ENCODE results near the gene CGNL1.

CGNL1 gene

DNA sequence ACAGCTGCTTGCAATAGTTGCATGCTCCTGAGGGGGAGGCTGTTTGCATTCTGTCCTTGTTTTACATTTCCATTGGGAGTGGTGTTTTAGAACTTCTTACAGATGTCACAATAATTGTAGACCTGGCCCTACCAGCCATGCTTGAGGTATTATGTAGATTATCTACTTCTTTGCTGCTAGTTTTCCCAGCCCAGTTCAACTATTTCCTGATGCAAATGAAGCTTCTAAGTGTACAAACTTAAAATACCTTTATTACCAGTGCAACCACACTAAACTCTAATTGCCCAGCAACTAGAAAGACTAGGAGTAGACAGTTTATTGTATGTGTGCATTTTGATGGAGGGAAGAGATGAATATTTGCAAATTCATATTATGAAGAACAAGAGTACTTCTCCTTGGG lies 110.5 kb downstream of the CGNL1 start:
- no peaks in the 10 kb centered on the region for H3K9me3 ChIP-seq
- no peaks in the 10 kb centered on the region for H3K36me3 ChIP-seq
- H3K27me3 ChIP-seq = no peaks in the 10 kb centered on the region; the same call in none of the 2 replicates
- no peak for DNase-seq
- TF ChIP-seq, protein P1, sequence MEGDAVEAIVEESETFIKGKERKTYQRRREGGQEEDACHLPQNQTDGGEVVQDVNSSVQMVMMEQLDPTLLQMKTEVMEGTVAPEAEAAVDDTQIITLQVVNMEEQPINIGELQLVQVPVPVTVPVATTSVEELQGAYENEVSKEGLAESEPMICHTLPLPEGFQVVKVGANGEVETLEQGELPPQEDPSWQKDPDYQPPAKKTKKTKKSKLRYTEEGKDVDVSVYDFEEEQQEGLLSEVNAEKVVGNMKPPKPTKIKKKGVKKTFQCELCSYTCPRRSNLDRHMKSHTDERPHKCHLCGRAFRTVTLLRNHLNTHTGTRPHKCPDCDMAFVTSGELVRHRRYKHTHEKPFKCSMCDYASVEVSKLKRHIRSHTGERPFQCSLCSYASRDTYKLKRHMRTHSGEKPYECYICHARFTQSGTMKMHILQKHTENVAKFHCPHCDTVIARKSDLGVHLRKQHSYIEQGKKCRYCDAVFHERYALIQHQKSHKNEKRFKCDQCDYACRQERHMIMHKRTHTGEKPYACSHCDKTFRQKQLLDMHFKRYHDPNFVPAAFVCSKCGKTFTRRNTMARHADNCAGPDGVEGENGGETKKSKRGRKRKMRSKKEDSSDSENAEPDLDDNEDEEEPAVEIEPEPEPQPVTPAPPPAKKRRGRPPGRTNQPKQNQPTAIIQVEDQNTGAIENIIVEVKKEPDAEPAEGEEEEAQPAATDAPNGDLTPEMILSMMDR (IDR thresholded peaks at IDR 0.05; ENCODE audit: low read depth, low read length) = no peak
- no peak overlapping the region for H3K4me3 ChIP-seq (ENCODE audit: low read depth, low read length)
- H3K4me1 ChIP-seq = no peaks in the 10 kb centered on the region

DNA sequence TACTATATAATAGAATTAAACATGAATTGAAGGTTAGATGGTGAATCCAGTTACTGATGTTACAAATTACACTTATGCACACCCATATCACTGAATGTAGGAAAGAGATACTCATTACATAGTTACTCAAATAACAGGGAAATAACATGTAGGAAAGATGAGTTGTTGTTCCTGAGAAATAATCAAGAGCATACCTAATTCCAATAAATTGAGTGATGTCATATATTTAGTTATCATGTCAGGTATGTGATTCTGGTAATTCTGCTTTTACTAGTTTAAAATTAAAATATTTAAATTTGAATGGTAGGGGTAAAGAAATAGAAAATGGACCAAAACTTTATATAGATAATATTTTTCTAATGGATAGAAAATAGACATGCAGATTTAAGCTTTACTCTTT lies 112.8 kb downstream of the CGNL1 start:
- H3K9me3 ChIP-seq = no peaks in the 10 kb centered on the region
- no peaks in the 10 kb centered on the region for H3K4me1 ChIP-seq
- DNase-seq = no peak
- no peak overlapping the region for H3K4me3 ChIP-seq (ENCODE audit: low read depth, low read length)
- H3K36me3 ChIP-seq = no peaks in the 10 kb centered on the region
- TF ChIP-seq, protein P1 (IDR thresholded peaks at IDR 0.05; ENCODE audit: low read depth, low read length) = no peak
- H3K27me3 ChIP-seq = no peaks in the 10 kb centered on the region; the same call in 1 of the 2 replicates

DNA sequence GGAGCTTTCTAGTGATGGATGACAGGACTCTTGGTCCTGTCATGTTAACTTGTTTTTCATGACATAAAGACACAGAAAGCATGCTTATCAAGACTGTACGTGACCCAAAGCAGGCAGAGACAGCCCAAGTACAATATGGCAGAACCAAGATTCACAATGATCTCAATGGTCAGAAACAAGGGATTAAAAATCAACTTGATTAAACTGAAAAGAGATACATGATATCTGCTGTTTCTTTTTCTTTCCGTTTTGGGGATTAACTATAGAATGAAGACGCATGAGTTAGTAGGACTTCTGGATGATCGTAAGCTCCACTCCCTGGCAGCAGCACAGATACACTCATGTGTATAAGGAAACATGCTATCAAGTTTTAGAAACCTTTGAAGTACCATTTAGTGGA lies 117.0 kb downstream of the CGNL1 start:
- DNase-seq = no peak
- Histone ChIP-seq H3K4me3 (ENCODE audit: low read depth, low read length) (no peak overlapping the region), H3K9me3 (no peaks in the 10 kb centered on the region), H3K27me3 (no peaks in the 10 kb centered on the region; the same call in 1 of the 2 replicates), H3K36me3 (no peaks in the 10 kb centered on the region), H3K4me1 (no peaks in the 10 kb centered on the region)
- TF ChIP-seq, protein P1 (IDR thresholded peaks at IDR 0.05; ENCODE audit: low read depth, low read length) = no peak

DNA sequence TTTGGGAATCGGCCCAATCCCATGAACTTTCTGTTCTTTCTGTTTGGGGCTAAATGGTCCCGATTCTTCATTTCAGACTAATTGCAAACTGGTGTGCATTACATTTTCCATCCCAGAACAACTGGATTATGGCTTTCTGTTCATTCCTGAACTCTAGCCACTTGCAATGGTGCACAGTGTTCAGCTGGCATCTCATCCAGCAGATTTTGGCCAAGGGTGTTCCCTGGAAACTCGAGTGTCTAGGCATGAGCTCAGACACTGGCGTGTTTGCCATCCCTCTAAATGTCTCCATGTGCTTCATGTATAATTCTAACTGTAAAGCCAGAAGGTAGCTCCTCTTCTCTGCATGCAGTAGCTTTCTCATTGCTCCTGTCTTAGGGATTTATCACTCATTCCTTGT lies 118.3 kb downstream of the CGNL1 start:
- Histone ChIP-seq H3K36me3 (no peaks in the 10 kb centered on the region), H3K9me3 (no peaks in the 10 kb centered on the region), H3K4me3 (ENCODE audit: low read depth, low read length) (no peak overlapping the region), H3K27me3 (no peaks in the 10 kb centered on the region; the same call in 1 of the 2 replicates), H3K4me1 (no peaks in the 10 kb centered on the region)
- DNase-seq = no peak
- TF ChIP-seq, protein P1 (IDR thresholded peaks at IDR 0.05; ENCODE audit: low read depth, low read length) = no peak

DNA sequence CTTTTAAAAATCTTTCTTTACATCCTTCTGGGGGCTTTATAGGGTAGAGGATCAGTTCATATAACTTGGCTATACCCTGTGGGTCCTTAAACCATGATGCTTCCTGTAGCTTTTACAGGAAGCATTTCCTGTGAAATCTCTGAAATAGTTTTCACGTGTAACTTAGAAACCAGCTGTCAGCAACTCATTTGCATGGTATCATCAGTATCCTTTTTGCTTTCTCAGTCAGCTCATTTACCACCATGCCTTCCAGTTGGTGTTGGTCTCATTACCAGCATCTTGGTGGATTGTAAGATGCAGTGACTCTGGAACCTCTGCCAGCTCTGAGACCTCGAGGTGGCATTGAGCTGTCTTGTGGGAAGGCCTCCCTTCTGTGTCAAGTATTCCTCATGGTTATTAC lies 118.7 kb downstream of the CGNL1 start:
- Histone ChIP-seq H3K36me3 (no peaks in the 10 kb centered on the region), H3K4me3 (ENCODE audit: low read depth, low read length) (no peak overlapping the region), H3K27me3 (no peaks in the 10 kb centered on the region; the same call in 1 of the 2 replicates), H3K9me3 (no peaks in the 10 kb centered on the region), H3K4me1 (no peaks in the 10 kb centered on the region)
- no peak for DNase-seq
- TF ChIP-seq, protein P1 (IDR thresholded peaks at IDR 0.05; ENCODE audit: low read depth, low read length) = no peak

DNA sequence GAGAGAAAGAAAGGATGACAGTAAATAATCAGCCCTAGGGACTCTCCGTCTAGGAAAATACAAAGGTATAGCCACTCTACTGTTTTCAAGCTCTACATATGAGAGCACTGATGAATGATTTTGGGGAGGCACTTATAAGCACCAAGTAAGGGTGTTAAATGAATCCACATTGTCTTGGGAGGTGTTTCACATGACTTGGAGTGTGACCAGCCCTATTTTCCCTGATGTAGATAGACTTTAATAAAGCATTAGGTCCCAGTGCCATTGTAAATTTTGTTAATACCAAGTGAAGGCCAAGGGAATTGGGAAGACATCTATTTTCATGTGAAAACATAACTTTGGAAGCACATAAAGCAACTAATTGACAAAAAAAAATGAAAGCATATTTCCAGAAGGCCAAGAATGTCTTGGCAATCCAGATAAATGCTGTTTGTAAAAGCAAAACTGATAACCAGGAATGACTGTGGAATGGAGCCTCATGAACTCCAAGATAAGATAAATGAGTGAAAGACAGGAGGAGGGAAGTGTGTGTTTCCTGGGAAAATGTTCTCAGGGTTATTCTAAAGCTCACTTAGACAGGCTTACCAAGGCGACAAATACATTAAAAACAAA lies 119.4 kb downstream of the CGNL1 start:
- Histone ChIP-seq H3K9me3 (no peaks in the 10 kb centered on the region), H3K27me3 (no peaks in the 10 kb centered on the region; the same call in 1 of the 2 replicates), H3K4me1 (no peaks in the 10 kb centered on the region), H3K4me3 (ENCODE audit: low read depth, low read length) (no peak overlapping the region), H3K36me3 (no peaks in the 10 kb centered on the region)
- DNase-seq = no peak
- TF ChIP-seq, protein P1 (IDR thresholded peaks at IDR 0.05; ENCODE audit: low read depth, low read length) = no peak
